Measurements from ENCODE around the gene ABTB1. TPM values are rescaled to one million over a fixed set of nuclear protein-coding genes. Genes with fewer than 3 reads are reported as not detected.

The ABTB1 gene
- total RNA-seq, 3 donors from 2014 or later (not counting 1 experiment from before 2014, with no cell fraction given), result 98.8 to 127 (median 107) TPM

DNA sequence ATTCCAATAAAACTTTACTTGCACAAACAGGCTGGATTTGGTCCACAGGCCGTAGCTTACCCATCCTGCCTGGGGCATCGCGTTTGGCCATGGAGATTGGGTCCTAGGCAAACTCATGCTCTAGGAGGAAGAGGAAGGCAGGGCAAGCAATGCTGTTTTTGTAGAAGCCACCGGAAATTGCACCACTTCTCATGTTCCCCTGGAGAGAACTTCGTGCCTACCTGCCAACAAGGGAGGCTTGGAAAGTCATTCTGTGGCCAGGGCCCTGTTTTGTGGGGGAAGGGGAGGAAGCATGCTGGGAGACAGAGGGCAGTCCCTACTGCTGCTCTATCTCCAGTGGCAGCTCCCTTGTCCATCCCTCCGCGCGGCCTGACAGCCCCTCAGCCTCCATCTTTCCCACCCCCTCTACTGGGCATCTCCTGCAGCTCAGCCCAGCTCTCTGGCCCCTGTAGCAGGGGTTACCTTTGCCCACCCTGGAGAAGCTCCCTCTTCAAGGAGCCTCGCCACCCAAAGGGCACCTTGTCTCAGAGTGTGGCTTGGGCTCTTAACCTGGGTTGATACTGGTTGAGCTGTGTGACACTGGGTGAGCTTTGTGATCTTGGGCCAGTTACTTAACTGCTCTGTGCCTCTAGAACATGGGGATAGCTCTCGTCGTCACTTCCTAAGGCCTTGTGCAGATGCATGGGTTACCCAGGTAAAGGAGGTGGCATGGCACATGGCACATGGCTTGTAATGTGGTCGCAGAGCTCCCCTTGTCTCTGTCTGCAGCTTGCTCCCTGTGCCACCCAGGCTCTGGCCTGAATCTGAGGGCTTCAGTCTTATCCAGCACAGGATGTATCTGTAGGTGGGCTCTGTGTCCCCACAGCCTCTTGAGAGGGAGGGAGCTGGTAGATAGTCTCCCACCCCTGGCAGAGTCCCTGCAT, 6.1 kb downstream of the ABTB1 start:
- H3K9me3 Mint-ChIP-seq, result no peaks in the 10 kb centered on the region
- WGBS (ENCODE audit: insufficient coverage), result 89% methylated on average over 12 of the region's 12 CpGs
- no peak overlapping the region for H3K27ac Mint-ChIP-seq
- peaks cover 10 to 43% of the 10 kb centered on the region in 2 donors for H3K4me1 Mint-ChIP-seq
- Histone ChIP-seq H3K4me1 (ENCODE audit: control insufficient read depth, insufficient read depth, low read length) (peaks cover 11% of the 10 kb centered on the region), H3K27ac (ENCODE audit: low read length) (no peak overlapping the region), H3K36me3 (ENCODE audit: control insufficient read depth, insufficient read depth, low read length) (peaks cover 27% of the 10 kb centered on the region), H3K27me3 (ENCODE audit: control insufficient read depth, insufficient read depth, low read length) (no peaks in the 10 kb centered on the region), H3K4me3 (ENCODE audit: low read length) (no peak overlapping the region), H3K9me3 (ENCODE audit: control insufficient read depth, insufficient read depth, low read length) (no peaks in the 10 kb centered on the region)
- no peak overlapping the region for H3K4me3 Mint-ChIP-seq
- H3K27me3 Mint-ChIP-seq (ENCODE audit: low read depth in 2 of 2), result no peaks in the 10 kb centered on the region
- peak in 1 of 3 donors; percentile 28 for ATAC-seq
- no peaks in the 10 kb centered on the region for H3K36me3 Mint-ChIP-seq
- intact Hi-C loops (cut with micrococcal nuclease), result no loop called here
- TF ChIP-seq, protein P1, sequence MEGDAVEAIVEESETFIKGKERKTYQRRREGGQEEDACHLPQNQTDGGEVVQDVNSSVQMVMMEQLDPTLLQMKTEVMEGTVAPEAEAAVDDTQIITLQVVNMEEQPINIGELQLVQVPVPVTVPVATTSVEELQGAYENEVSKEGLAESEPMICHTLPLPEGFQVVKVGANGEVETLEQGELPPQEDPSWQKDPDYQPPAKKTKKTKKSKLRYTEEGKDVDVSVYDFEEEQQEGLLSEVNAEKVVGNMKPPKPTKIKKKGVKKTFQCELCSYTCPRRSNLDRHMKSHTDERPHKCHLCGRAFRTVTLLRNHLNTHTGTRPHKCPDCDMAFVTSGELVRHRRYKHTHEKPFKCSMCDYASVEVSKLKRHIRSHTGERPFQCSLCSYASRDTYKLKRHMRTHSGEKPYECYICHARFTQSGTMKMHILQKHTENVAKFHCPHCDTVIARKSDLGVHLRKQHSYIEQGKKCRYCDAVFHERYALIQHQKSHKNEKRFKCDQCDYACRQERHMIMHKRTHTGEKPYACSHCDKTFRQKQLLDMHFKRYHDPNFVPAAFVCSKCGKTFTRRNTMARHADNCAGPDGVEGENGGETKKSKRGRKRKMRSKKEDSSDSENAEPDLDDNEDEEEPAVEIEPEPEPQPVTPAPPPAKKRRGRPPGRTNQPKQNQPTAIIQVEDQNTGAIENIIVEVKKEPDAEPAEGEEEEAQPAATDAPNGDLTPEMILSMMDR (IDR thresholded peaks at IDR 0.05), result no peak
- peak in 1 of 2 donors; percentile 6 for DNase-seq

- no peaks in the 10 kb centered on the region for H3K27me3 ChIP-seq (ENCODE audit: control insufficient read depth, insufficient read depth, low read length)
- Mint-ChIP-seq H3K9me3 (no peaks in the 10 kb centered on the region), H3K27ac (no peak overlapping the region), H3K4me3 (no peak overlapping the region), H3K27me3 (ENCODE audit: low read depth in 2 of 2) (no peaks in the 10 kb centered on the region), H3K4me1 (peaks cover 3 to 35% of the 10 kb centered on the region in 2 donors), H3K36me3 (no peaks in the 10 kb centered on the region)
- WGBS (ENCODE audit: insufficient coverage), result 95% methylated on average over 21 of the region's 21 CpGs
- TF ChIP-seq, protein P1 (IDR thresholded peaks at IDR 0.05), result no peak
- intact Hi-C loops (cut with micrococcal nuclease), result no loop called here
- H3K9me3 ChIP-seq (ENCODE audit: control insufficient read depth, insufficient read depth, low read length), result no peaks in the 10 kb centered on the region
- peak in 1 of 2 donors; percentile 10 for DNase-seq
- no peak for ATAC-seq
- H3K4me1 ChIP-seq (ENCODE audit: control insufficient read depth, insufficient read depth, low read length), result peaks cover 5% of the 10 kb centered on the region
- no peak overlapping the region for H3K4me3 ChIP-seq (ENCODE audit: low read length)
- no peak overlapping the region for H3K27ac ChIP-seq (ENCODE audit: low read length)
- H3K36me3 ChIP-seq (ENCODE audit: control insufficient read depth, insufficient read depth, low read length), result peaks cover 27% of the 10 kb centered on the region
Observed at GRCh38 chr3:127679534-127680145, 6.9 kb downstream of the ABTB1 start.

GRCh38 chr3:127680146-127680661, 7.5 kb downstream of the ABTB1 start:
- Histone ChIP-seq H3K27ac (ENCODE audit: low read length) (no peak overlapping the region), H3K27me3 (ENCODE audit: control insufficient read depth, insufficient read depth, low read length) (no peaks in the 10 kb centered on the region), H3K4me1 (ENCODE audit: control insufficient read depth, insufficient read depth, low read length) (peaks cover 4% of the 10 kb centered on the region), H3K36me3 (ENCODE audit: control insufficient read depth, insufficient read depth, low read length) (peaks cover 27% of the 10 kb centered on the region), H3K9me3 (ENCODE audit: control insufficient read depth, insufficient read depth, low read length) (no peaks in the 10 kb centered on the region), H3K4me3 (ENCODE audit: low read length) (no peak overlapping the region)
- Mint-ChIP-seq H3K27me3 (ENCODE audit: low read depth in 2 of 2) (no peaks in the 10 kb centered on the region), H3K27ac (no peak overlapping the region), H3K4me3 (no peak overlapping the region), H3K36me3 (no peaks in the 10 kb centered on the region), H3K4me1 (peaks cover 0 to 30% of the 10 kb centered on the region in 2 donors), H3K9me3 (no peaks in the 10 kb centered on the region)
- intact Hi-C loops (cut with micrococcal nuclease), result no loop called here
- 95% methylated on average over 21 of the region's 21 CpGs for WGBS (ENCODE audit: insufficient coverage)
- DNase-seq (no peak), ATAC-seq (no peak)
- TF ChIP-seq, protein P1 (IDR thresholded peaks at IDR 0.05), result no peak
